Measurements from ENCODE around the gene GLDN. TPM values are rescaled to one million over a fixed set of nuclear protein-coding genes. Genes with fewer than 3 reads are reported as not detected.

GLDN gene
- total RNA-seq, 4 donors from 2014 or later, result 4.2 to 6.0 (median 4.7) TPM

DNA sequence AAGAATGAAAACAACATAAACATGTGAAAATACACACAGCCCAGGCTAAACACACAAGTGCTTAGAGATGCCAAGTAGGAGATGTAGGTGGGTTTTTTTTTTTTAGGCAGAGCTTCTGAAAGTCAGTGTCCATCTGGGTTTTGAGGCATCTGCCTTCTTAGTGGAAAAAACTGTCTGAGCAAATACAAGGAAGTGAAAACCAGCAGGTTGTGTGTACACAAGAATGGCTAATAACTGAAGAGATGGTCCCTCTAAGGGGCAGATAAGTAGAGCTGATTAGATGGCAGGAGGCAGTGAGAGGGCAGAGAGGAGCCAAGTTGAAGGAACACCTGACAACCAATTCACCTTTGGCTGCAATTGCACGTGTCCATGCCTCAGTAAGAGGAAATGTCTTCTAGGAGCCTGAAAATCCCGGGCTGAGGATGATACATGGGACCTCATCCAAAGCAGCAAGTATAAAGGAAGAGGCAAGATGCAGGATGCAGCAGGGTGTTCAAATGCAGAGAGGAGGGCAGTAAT, 37.9 kb upstream of the GLDN start:
- WGBS, result 76% methylated on average over 2 of the region's 2 CpGs

GRCh38 chr15:51307325-51307724, 34.1 kb upstream of the GLDN start:
- Histone ChIP-seq H3K36me3 (no peaks in the 10 kb centered on the region), H3K27ac (no peak overlapping the region), H3K4me1 (peaks cover 14% of the 10 kb centered on the region), H3K9me3 (no peaks in the 10 kb centered on the region), H3K4me3 (no peak overlapping the region), H3K27me3 (no peaks in the 10 kb centered on the region)
- 33% methylated on average over 3 of the region's 3 CpGs for WGBS
- no peak for DNase-seq (ENCODE audit: low spot score in 2 of 2)
- TF ChIP-seq POLR2AphosphoS5 (IDR thresholded peaks at IDR 0.05) (no peak), POLR2A (IDR thresholded peaks at IDR 0.05) (no peak), EP300 (IDR thresholded peaks at IDR 0.05) (no peak), CTCF (IDR thresholded peaks at IDR 0.05) (no peak)

More for the DNA sequence above, 37.9 kb upstream of the GLDN start:
- Histone ChIP-seq H3K36me3 (no peaks in the 10 kb centered on the region), H3K4me1 (peaks cover 10% of the 10 kb centered on the region), H3K27me3 (no peaks in the 10 kb centered on the region), H3K9me3 (no peaks in the 10 kb centered on the region), H3K27ac (no peak overlapping the region), H3K4me3 (no peak overlapping the region)
- TF ChIP-seq CTCF (IDR thresholded peaks at IDR 0.05) (no peak), EP300 (IDR thresholded peaks at IDR 0.05) (no peak)
- no peak for DNase-seq (ENCODE audit: low spot score in 2 of 2)

DNA sequence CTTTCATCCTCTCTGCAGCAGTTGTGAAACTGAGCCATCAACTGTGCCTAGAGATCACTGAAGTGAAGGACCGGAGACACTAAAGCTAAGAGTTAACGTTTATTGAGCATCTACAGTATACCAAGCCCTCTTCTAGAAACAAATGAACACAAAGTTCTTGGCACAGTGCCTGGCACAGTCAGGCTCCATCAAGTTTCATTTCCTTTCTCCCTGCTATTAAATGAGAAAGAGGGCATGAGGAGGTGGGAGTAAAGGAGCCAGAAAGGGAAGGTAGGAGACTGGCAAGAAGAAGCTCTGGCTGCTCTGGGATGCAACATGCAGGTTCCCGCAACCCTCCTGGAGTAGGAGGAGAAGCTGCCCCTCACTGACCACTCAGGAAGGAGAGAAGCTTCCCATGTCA, 33.6 kb upstream of the GLDN start:
- H3K27ac ChIP-seq, result no peak overlapping the region
- no peak for DNase-seq (ENCODE audit: low spot score in 2 of 2)
- 65% methylated on average over 3 of the region's 3 CpGs for WGBS
- no peaks in the 10 kb centered on the region for H3K36me3 ChIP-seq
- no peaks in the 10 kb centered on the region for H3K27me3 ChIP-seq
- H3K9me3 ChIP-seq, result no peaks in the 10 kb centered on the region
- H3K4me3 ChIP-seq, result no peak overlapping the region
- peaks cover 19% of the 10 kb centered on the region for H3K4me1 ChIP-seq
- no peak for TF ChIP-seq EP300 (IDR thresholded peaks at IDR 0.05)
- TF ChIP-seq CTCF (IDR thresholded peaks at IDR 0.05), result no peak
- no peak for TF ChIP-seq POLR2AphosphoS5 (IDR thresholded peaks at IDR 0.05)
- no peak for TF ChIP-seq POLR2A (IDR thresholded peaks at IDR 0.05)

DNA sequence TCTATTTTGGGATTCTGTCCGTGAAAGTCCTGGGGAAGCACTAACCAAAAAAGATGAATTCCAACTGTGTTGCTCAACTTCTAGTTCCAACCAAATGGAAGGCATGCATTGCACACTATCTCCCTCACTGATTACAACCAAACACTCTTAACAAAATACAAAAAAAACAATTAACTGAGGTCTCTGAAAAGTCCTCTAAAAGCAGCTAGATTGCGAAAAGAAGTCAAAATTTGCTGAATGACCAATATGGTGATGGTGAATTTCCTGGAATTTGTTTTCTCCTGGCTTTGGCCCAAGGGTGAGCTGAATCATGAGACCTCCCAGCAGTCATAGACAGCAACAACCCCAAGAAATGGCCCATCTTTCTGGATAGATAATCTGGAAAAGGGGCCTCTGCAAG, 31.4 kb upstream of the GLDN start:
- Histone ChIP-seq H3K27ac (peak overlapping the region; percentile 39), H3K9me3 (no peaks in the 10 kb centered on the region), H3K36me3 (no peaks in the 10 kb centered on the region), H3K27me3 (no peaks in the 10 kb centered on the region), H3K4me1 (peaks cover 23% of the 10 kb centered on the region), H3K4me3 (no peak overlapping the region)
- WGBS, result 55% methylated on average over 2 of the region's 2 CpGs
- no peak for DNase-seq (ENCODE audit: low spot score in 2 of 2)
- no peak for TF ChIP-seq POLR2A (IDR thresholded peaks at IDR 0.05)
- TF ChIP-seq CTCF (IDR thresholded peaks at IDR 0.05), result no peak
- no peak for TF ChIP-seq EP300 (IDR thresholded peaks at IDR 0.05)
- no peak for TF ChIP-seq POLR2AphosphoS5 (IDR thresholded peaks at IDR 0.05)

DNA sequence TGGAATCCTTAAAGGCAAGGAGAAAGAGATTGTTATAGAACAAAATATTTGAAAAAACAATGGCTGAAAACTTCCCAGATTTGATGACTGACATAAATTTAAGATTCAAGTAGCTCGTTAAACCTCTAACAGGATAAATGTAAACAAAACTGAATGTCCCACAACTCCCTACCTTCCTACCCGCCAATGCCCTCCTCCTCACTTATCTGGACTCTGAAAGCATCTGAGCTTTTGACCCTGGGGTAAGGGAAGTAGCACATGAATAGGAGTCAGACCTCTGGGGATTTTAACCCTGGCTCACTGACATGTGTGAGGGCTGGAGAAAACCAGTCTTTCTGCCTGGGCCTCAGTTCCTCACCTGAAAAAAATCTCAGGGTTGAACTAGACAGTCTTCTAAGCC, 29.9 kb upstream of the GLDN start:
- no peak for TF ChIP-seq EP300 (IDR thresholded peaks at IDR 0.05)
- TF ChIP-seq POLR2AphosphoS5 (IDR thresholded peaks at IDR 0.05), result no peak
- no peak for TF ChIP-seq POLR2A (IDR thresholded peaks at IDR 0.05)
- no peak for TF ChIP-seq CTCF (IDR thresholded peaks at IDR 0.05)
- H3K4me1 ChIP-seq, result peaks cover 23% of the 10 kb centered on the region
- no peak for DNase-seq (ENCODE audit: low spot score in 2 of 2)

More for the DNA sequence above, 29.9 kb upstream of the GLDN start:
- no peaks in the 10 kb centered on the region for H3K27me3 ChIP-seq
- H3K9me3 ChIP-seq, result no peaks in the 10 kb centered on the region
- H3K36me3 ChIP-seq, result no peaks in the 10 kb centered on the region
- no peak overlapping the region for H3K4me3 ChIP-seq
- H3K27ac ChIP-seq, result no peak overlapping the region
- 68% methylated on average over 2 of the region's 2 CpGs for WGBS
